ENCODE measurements around the gene NMS.

Gene NMS

GRCh38 chr2:100429726-100430125, 40.6 kb upstream of the NMS start:
- Histone ChIP-seq H3K4me1 (ENCODE audit: insufficient read depth, low read length, severe bottlenecking) (no peaks in the 10 kb centered on the region), H3K27me3 (ENCODE audit: insufficient read depth, low read length) (no peaks in the 10 kb centered on the region; the same call in 1 of the 2 replicates), H3K79me2 (ENCODE audit: insufficient read depth, low read length) (no peaks in the 10 kb centered on the region), H4K20me1 (ENCODE audit: insufficient read depth, low read length) (no peaks in the 10 kb centered on the region), H3K9me2 (ENCODE audit: low read depth, low read length) (no peaks in the 10 kb centered on the region), H3K4me3 (ENCODE audit: low read depth, low read length, poor library complexity, severe bottlenecking) (no peak overlapping the region), H3K9ac (ENCODE audit: low read length) (no peak overlapping the region), H2AFZ (ENCODE audit: low read length) (no peak overlapping the region), H3K9me3 (ENCODE audit: low read length) (peaks cover 5% of the 10 kb centered on the region; the same call in 1 of the 2 replicates), H3K4me2 (ENCODE audit: low read length) (no peak overlapping the region), H3K27ac (ENCODE audit: low read depth, low read length, poor library complexity, severe bottlenecking) (no peak overlapping the region), H3K36me3 (ENCODE audit: insufficient read depth, low read length) (no peaks in the 10 kb centered on the region; the same call in 1 of the 2 replicates), H3F3A (ENCODE audit: insufficient read depth, low read length) (no peaks in the 10 kb centered on the region)
- TF ChIP-seq, protein P1, sequence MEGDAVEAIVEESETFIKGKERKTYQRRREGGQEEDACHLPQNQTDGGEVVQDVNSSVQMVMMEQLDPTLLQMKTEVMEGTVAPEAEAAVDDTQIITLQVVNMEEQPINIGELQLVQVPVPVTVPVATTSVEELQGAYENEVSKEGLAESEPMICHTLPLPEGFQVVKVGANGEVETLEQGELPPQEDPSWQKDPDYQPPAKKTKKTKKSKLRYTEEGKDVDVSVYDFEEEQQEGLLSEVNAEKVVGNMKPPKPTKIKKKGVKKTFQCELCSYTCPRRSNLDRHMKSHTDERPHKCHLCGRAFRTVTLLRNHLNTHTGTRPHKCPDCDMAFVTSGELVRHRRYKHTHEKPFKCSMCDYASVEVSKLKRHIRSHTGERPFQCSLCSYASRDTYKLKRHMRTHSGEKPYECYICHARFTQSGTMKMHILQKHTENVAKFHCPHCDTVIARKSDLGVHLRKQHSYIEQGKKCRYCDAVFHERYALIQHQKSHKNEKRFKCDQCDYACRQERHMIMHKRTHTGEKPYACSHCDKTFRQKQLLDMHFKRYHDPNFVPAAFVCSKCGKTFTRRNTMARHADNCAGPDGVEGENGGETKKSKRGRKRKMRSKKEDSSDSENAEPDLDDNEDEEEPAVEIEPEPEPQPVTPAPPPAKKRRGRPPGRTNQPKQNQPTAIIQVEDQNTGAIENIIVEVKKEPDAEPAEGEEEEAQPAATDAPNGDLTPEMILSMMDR (IDR thresholded peaks at IDR 0.05; ENCODE audit: low read length) = no peak
- TF ChIP-seq EZH2 (IDR thresholded peaks at IDR 0.05; ENCODE audit: borderline replicate concordance, low read length) = no peak

DNA sequence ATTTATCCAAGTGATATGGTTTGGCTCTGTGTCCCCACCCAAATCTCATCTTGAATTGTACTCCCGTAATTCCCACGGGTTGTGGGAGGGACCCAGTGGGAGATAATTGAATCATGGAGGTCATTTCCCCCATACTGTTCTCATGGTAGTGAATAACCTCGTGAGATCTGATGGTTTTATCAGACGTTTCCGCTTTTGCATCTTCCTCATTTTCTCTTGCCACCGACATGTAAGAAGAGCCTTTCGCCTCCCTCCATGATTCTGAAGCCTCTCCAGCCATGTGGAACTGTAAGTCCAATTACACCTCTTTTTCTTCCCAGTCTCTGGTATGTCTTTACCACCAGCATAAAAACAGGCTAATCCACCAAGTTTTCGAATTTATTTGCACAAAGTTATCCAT, 32.5 kb upstream of the NMS start:
- Histone ChIP-seq H3K9me3 (ENCODE audit: low read length) (no peaks in the 10 kb centered on the region), H3K36me3 (ENCODE audit: insufficient read depth, low read length) (no peaks in the 10 kb centered on the region), H3F3A (ENCODE audit: insufficient read depth, low read length) (no peaks in the 10 kb centered on the region), H3K4me2 (ENCODE audit: low read length) (no peak overlapping the region), H3K27ac (ENCODE audit: low read depth, low read length, poor library complexity, severe bottlenecking) (no peak overlapping the region), H3K4me1 (ENCODE audit: insufficient read depth, low read length, severe bottlenecking) (no peaks in the 10 kb centered on the region), H3K9me2 (ENCODE audit: low read depth, low read length) (no peaks in the 10 kb centered on the region), H2AFZ (ENCODE audit: low read length) (no peak overlapping the region), H4K20me1 (ENCODE audit: insufficient read depth, low read length) (no peaks in the 10 kb centered on the region), H3K4me3 (ENCODE audit: low read depth, low read length, poor library complexity, severe bottlenecking) (no peak overlapping the region), H3K27me3 (ENCODE audit: insufficient read depth, low read length) (no peaks in the 10 kb centered on the region), H3K9ac (ENCODE audit: low read length) (no peak overlapping the region), H3K79me2 (ENCODE audit: insufficient read depth, low read length) (no peaks in the 10 kb centered on the region)
- no peak for TF ChIP-seq EZH2 (IDR thresholded peaks at IDR 0.05; ENCODE audit: borderline replicate concordance, low read length)
- TF ChIP-seq, protein P1 (IDR thresholded peaks at IDR 0.05; ENCODE audit: low read length) = no peak

- Histone ChIP-seq H3K27me3 (ENCODE audit: insufficient read depth, low read length) (no peaks in the 10 kb centered on the region; the same call in 1 of the 2 replicates), H3K4me3 (ENCODE audit: low read depth, low read length, poor library complexity, severe bottlenecking) (no peak overlapping the region), H2AFZ (ENCODE audit: low read length) (no peak overlapping the region), H3K9me3 (ENCODE audit: low read length) (no peaks in the 10 kb centered on the region), H3K4me1 (ENCODE audit: insufficient read depth, low read length, severe bottlenecking) (no peaks in the 10 kb centered on the region), H3K9me2 (ENCODE audit: low read depth, low read length) (no peaks in the 10 kb centered on the region), H4K20me1 (ENCODE audit: insufficient read depth, low read length) (no peaks in the 10 kb centered on the region), H3K4me2 (ENCODE audit: low read length) (no peak overlapping the region), H3K36me3 (ENCODE audit: insufficient read depth, low read length) (no peaks in the 10 kb centered on the region), H3K79me2 (ENCODE audit: insufficient read depth, low read length) (no peaks in the 10 kb centered on the region), H3K9ac (ENCODE audit: low read length) (no peak overlapping the region), H3F3A (ENCODE audit: insufficient read depth, low read length) (no peaks in the 10 kb centered on the region), H3K27ac (ENCODE audit: low read depth, low read length, poor library complexity, severe bottlenecking) (no peak overlapping the region)
- TF ChIP-seq EZH2 (IDR thresholded peaks at IDR 0.05; ENCODE audit: borderline replicate concordance, low read length) = no peak
- TF ChIP-seq, protein P1 (IDR thresholded peaks at IDR 0.05; ENCODE audit: low read length) = no peak
Observed at GRCh38 chr2:100446696-100447095, 23.6 kb upstream of the NMS start.
